Measurements from ENCODE around the gene MAGEB17.

DNA sequence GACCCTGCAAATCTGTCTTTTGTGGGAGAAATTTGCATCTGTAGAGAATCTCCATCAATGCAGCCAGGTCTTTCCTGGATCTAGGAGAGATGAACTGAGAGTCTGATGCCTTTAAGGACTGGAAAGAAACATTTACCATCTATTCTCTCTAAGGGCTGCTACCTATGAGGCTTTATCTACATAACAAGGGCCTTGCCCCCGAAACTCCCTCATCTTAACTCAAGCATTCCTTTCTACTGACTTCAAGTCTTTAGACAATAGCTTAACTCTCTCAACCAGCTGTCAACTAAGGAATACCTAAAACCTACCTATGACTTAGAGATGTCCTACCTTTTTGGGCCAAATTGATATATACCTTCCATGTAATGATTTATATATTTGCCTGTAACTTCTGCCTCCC, 32.1 kb downstream of the MAGEB17 start:
- TF ChIP-seq, protein P1, sequence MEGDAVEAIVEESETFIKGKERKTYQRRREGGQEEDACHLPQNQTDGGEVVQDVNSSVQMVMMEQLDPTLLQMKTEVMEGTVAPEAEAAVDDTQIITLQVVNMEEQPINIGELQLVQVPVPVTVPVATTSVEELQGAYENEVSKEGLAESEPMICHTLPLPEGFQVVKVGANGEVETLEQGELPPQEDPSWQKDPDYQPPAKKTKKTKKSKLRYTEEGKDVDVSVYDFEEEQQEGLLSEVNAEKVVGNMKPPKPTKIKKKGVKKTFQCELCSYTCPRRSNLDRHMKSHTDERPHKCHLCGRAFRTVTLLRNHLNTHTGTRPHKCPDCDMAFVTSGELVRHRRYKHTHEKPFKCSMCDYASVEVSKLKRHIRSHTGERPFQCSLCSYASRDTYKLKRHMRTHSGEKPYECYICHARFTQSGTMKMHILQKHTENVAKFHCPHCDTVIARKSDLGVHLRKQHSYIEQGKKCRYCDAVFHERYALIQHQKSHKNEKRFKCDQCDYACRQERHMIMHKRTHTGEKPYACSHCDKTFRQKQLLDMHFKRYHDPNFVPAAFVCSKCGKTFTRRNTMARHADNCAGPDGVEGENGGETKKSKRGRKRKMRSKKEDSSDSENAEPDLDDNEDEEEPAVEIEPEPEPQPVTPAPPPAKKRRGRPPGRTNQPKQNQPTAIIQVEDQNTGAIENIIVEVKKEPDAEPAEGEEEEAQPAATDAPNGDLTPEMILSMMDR (conservative IDR thresholded peaks at IDR 0.05; ENCODE audit: low read length) = no peak
- TF ChIP-seq EZH2phosphoT487 (IDR thresholded peaks at IDR 0.05; ENCODE audit: borderline replicate concordance) = no peak

Measured in Loucy (cell line).